Endothelial cell (in vitro differentiated cells): ENCODE data around the gene GATAD2A. TPM values are rescaled to one million over a fixed set of nuclear protein-coding genes. Genes with fewer than 3 reads are reported as not detected.

Experiments used
- DNase-seq: peaks from one replicate; pipeline ENCODE4 v3.0.0; 2021; ENCODE audit warnings: low spot score
- H3K27ac Mint-ChIP-seq: one replicate; pipeline ENCODE4 v1.8.0; 2021; ENCODE audit warnings: mixed read lengths, inconsistent platforms; ENCODE audit not compliant: unreplicated experiment
- H3K27me3 Mint-ChIP-seq: one replicate; pipeline ENCODE4 v1.8.0; 2021; ENCODE audit warnings: mild to moderate bottlenecking, moderate library complexity, mixed read lengths, inconsistent platforms; ENCODE audit not compliant: unreplicated experiment
- H3K36me3 Mint-ChIP-seq: one replicate; pipeline ENCODE4 v1.8.0; 2021; ENCODE audit warnings: mild to moderate bottlenecking, low read depth, mixed read lengths, inconsistent platforms; ENCODE audit not compliant: unreplicated experiment
- H3K4me1 Mint-ChIP-seq: one replicate; pipeline ENCODE4 v1.8.0; 2021; ENCODE audit warnings: mild to moderate bottlenecking, mixed read lengths, inconsistent platforms; ENCODE audit not compliant: unreplicated experiment
- H3K4me3 Mint-ChIP-seq: one replicate; pipeline ENCODE4 v1.8.0; 2021; ENCODE audit warnings: mild to moderate bottlenecking, mixed read lengths, inconsistent platforms; ENCODE audit not compliant: unreplicated experiment
- H3K9me3 Mint-ChIP-seq: one replicate; pipeline ENCODE4 v1.8.0; 2021; ENCODE audit warnings: mixed read lengths, inconsistent platforms; ENCODE audit not compliant: unreplicated experiment
- CTCF ChIP-seq: fragments of 200-600 bp; sonication (generic); IDR thresholded peaks from one replicate; pipeline ENCODE4 v1.5.0; 2021; ENCODE audit warnings: antibody characterized with exemption; ENCODE audit not compliant: unreplicated experiment
- total RNA-seq: library from RNA; stranded (reverse); fragmentation: NEBNext Ultra II Directional; extraction: Animal tissue kit (Norgen Biotek cat#: 25700); gene quantifications from one replicate; pipeline ENCODE4 v1.2.1, GENCODE V29; 2021; ENCODE audit not compliant: unreplicated experiment

GATAD2A gene
- total RNA-seq, 1 donor from 2014 or later = 150 TPM

DNA sequence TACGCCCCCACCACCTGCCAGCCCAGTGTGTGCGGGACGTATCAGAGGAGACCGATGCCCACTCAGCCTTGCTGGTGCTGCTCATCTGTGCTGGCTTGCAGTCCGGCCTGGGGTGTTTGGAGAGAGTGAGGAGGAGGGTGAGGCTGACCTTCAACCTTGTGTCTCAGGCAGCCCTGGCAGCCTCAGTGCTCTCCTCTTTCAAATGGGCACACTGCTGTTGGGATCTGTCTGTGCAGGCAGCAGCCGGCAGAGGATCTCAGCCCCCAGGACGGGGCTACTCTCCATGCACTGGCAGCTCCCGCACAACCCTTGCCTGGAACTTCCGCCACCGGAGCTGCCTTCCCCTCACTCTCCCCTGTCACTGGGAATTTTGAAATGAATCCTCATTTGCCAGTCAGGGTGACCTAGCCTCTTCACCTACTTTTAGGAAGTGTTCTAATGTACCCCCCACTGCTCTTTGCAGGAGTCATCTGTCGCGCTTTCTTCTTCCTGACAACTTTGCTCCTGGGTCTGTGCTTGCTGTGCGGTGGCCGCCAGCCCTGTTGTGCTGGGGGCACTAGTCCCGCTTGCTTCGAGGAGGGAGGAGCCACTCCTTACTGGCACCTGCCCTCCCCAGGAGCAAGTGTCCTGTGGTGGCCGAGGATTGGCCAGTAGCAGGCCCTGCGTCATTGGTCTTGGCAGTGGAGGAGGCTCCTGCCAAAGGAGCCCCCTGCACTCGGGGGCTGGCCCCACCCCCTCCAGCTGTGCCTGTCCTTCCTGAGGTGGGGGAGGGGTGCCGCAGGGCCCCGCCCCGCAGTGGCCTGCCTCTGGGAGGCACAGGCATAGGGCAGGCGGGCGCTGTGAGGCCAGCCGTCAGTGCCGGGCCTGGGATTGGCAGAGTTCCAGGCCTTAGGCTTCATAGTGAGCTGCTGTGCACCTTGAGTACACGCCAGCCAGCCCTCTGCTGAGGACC lies 56.5 kb downstream of the GATAD2A start:
- no peak overlapping the region for H3K4me3 Mint-ChIP-seq
- TF ChIP-seq CTCF = no peak
- peaks cover 31% of the 10 kb centered on the region for H3K36me3 Mint-ChIP-seq
- peaks cover 67% of the 10 kb centered on the region for H3K4me1 Mint-ChIP-seq
- peak; percentile 50 for DNase-seq
- H3K27ac Mint-ChIP-seq = peak overlapping the region; percentile 49
- H3K9me3 Mint-ChIP-seq = peaks cover 4% of the 10 kb centered on the region
- H3K27me3 Mint-ChIP-seq = peaks cover 23% of the 10 kb centered on the region

GRCh38 chr19:19463348-19464117 lies 58.1 kb downstream of the GATAD2A start:
- H3K27ac Mint-ChIP-seq = peak overlapping the region; percentile 28
- DNase-seq = no peak
- no peak overlapping the region for H3K4me3 Mint-ChIP-seq
- H3K4me1 Mint-ChIP-seq = peaks cover 60% of the 10 kb centered on the region
- H3K36me3 Mint-ChIP-seq = peaks cover 40% of the 10 kb centered on the region
- TF ChIP-seq CTCF = no peak
- peaks cover 9% of the 10 kb centered on the region for H3K9me3 Mint-ChIP-seq
- H3K27me3 Mint-ChIP-seq = peaks cover 23% of the 10 kb centered on the region

GRCh38 chr19:19464339-19465098 lies 59.0 kb downstream of the GATAD2A start:
- Mint-ChIP-seq H3K4me1 (peaks cover 52% of the 10 kb centered on the region), H3K27ac (peak overlapping the region; percentile 88), H3K36me3 (peaks cover 37% of the 10 kb centered on the region), H3K9me3 (peaks cover 12% of the 10 kb centered on the region), H3K4me3 (no peak overlapping the region), H3K27me3 (peaks cover 23% of the 10 kb centered on the region)
- DNase-seq = no peak
- TF ChIP-seq CTCF = no peak

DNA sequence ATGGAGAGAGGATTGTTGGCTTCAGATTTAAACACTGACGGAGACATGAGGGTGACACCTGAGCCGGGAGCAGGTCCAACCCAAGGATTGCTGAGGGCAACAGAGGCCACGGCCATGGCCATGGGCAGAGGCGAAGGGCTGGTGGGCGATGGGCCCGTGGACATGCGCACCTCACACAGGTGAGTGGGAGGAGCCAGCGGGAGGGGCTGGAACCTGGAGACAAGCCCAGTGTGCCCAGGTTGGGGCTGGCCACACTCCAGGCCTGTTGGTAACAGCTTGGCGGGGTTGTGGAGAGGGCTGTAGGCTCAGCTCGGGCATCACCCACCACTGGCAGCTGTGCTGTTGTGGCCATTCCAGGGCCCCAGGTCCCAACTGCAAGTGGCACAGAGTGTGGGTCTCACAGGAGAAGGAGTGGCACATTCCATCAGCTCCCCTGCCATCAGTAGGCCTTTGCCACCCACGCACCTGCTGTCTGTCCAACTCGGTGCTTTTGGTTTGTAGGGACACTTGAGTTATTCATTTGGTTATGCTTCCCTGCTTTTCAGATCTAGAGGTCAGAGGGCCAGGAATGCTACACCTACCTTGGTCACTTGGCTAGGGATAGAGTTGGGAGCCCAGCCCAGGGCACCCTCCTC lies 60.1 kb downstream of the GATAD2A start:
- Mint-ChIP-seq H3K27ac (peak overlapping the region; percentile 85), H3K27me3 (peaks cover 25% of the 10 kb centered on the region), H3K4me3 (peak overlapping the region; percentile 83), H3K36me3 (peaks cover 40% of the 10 kb centered on the region), H3K4me1 (peaks cover 47% of the 10 kb centered on the region), H3K9me3 (peaks cover 12% of the 10 kb centered on the region)
- no peak for DNase-seq
- TF ChIP-seq CTCF = no peak
